CD4-positive, alpha-beta T cell treated with Interleukin-6 at 100 ng/mL for 8 hours (primary cell): ENCODE data around the gene VKORC1L1.
"Not testable (repeated sequence)": the region's sequence is repeated elsewhere in the genome, so short reads cannot be mapped to it uniquely, and the experiment has no call there.

Experiments
- DNase-seq: peaks from one replicate; pipeline ENCODE4 v3.0.0-alpha.2; 2020; ENCODE audit warnings: mixed read lengths, low spot score

VKORC1L1 gene

DNA sequence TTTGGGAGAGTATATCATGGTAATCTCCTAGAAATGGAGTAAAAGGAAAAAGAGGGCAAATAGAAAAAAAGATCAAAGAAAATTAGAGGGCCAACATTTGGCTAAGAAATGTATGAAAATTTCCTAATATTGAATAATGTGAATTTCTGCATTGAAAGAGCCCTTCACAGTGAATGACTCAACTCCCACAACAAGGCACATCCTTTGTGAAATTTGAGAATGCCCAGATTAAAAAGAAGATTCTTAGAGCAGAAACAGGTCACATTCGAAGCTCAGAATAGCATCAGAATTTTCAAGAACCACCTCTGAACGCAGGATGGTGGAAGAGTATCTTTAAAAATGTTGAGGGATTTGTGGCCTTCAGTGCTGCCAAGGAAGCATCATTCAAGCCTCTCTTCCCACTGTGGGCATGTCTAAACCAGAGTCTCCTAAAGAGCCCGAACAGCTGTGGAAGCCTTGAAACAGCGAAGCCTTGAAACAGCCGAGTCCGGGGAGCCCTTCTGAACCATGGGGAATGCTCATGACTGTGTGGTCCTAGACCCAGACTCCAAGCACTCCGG lies 65.5 kb downstream of the VKORC1L1 start:
- no peak for DNase-seq

DNA sequence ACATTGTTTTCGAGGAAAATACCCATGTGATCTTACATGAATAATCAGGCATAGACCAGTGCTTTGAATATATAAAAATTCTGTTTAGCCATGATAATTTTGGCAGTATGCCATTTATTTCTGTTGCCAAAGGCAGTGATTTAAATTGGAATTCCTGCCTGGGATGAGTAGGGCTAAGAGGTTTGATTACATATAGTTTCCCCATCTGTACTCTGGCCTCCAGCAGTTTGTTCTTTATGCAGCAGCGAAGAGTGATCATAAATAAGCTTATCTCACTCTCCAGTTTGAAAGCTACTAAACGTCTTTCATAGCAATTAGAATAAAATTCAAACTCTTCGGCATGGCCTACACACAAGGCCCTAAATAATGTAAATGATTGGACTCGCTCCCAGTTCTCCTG lies 72.9 kb downstream of the VKORC1L1 start:
- not testable (repeated sequence) for DNase-seq

DNA sequence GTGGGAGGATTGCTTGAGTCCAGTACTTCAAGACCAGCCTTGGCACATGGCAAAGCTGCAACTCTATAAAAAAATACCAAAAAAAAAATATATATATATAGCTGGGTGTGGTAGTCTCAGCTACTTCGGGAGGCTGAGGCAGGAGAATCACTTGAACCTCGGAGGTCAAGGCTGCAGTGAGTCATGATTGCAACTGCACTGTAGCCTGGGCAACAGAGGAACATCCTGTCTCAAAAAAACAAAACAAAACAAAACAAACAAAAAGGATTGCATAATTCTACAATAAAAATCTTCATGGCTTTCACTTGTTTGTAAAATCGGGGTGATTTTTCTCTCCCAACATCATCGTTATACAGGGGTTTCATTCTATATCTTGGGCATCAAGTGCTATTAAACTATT lies 74.0 kb downstream of the VKORC1L1 start:
- no peak for DNase-seq

DNA sequence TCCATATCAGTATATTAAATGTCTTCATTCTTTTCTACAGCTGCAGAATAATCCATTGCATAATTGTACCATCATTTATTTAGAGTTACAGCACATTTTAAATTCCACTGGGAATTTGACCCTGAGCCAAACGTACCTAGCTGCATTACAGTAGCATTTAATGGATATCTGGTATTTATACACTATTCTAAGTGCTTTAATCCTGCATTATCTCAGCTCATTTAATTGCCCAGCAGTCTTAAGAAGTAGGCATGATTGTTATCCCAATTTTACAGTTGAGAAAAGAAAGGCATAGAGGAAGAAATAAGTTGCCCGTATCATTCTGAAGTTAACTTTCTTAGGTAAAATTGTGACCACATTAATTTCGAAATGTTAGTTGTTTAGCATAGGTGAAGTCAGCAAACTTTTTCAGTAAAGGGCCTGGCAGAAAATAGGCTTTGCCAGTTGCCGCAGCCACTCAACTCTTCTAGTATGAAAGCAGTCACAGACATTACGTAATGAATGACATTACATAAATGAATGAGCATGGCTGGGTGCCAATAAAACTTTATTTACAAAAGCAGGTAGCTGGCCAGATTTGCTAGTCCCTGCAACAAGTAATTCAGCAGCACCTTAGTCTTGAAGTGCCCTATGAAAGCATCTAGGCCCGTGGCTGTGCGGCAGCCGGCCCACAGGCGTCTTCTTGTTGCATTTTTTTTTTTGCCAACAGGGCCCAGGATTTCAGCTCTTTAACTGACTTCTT lies 79.1 kb downstream of the VKORC1L1 start:
- DNase-seq: no peak

DNA sequence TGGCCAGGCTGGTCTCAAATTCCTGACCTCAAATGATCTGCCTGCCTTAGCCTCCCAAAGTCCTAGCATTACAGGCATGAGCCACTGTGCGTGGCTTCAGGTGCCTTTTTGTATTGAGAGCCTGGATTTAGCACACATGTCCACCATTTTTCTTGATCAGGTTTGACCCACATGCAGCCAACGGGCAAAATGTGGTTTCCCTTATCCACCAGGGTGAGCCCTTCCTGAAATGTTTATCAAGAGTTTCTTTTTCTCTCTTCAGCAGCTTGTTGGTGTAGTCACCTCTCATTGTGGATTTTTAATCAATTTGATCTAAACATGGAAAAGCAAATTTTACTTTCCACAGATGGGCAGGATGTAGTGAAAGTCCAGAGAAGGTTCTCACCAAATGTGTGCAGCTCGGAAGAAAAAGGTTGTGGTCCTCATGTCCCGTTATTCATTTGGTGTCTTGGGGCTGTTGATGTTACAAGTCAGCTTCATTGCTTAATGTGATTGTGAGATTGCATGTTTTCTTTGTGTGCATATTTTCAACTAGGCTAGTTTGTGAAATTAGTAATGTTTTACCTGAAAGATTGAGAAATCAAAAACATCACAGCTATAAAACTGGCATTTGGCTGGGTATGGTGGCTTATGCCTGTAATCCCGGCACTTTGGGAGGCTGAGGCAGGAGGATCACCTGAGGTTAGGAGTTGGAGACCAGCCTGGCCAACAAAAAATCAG lies 80.3 kb downstream of the VKORC1L1 start:
- DNase-seq: no peak

DNA sequence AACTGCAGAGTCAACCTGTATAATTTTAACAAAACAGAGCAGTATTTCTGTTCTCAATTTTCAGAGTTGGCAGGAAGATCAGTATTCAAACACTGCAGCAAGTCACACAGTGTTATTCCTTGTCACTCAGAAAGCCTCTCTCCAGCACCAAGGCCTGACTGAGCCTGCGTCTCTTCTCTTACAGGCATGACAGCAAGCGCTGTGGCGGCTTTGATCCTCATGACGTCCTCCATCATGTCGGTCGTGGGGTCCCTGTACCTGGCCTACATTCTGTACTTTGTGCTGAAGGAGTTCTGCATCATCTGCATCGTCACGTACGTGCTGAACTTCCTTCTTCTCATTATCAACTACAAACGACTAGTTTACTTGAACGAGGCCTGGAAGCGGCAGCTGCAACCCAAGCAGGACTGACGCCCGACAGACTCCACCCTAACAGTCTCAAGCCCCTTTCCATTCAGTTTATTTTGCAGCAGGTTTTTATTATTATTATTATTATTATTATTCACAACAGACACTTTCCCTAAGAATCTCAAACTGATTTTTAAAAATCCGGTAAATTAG lies 81.1 kb downstream of the VKORC1L1 start:
- DNase-seq: no peak

DNA sequence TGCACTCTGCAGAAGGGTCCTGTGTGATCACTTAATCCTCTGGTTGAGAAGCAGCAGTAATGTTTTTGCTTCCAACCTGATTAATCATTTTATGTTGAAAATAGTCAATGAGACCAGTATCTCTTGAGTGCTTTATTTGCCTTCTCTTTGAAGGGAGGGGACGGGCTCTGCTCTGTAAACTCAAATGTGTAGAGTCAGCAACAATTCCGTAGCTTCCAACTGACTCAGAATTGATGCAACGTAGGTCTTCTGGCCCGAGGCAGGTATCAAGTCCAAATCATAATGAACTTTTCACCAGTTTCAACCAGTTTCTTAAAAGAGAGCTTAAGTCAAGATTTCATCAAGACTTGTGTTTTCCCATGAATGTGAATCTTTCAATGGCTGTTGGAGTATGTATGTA lies 82.8 kb downstream of the VKORC1L1 start:
- DNase-seq: no peak

DNA sequence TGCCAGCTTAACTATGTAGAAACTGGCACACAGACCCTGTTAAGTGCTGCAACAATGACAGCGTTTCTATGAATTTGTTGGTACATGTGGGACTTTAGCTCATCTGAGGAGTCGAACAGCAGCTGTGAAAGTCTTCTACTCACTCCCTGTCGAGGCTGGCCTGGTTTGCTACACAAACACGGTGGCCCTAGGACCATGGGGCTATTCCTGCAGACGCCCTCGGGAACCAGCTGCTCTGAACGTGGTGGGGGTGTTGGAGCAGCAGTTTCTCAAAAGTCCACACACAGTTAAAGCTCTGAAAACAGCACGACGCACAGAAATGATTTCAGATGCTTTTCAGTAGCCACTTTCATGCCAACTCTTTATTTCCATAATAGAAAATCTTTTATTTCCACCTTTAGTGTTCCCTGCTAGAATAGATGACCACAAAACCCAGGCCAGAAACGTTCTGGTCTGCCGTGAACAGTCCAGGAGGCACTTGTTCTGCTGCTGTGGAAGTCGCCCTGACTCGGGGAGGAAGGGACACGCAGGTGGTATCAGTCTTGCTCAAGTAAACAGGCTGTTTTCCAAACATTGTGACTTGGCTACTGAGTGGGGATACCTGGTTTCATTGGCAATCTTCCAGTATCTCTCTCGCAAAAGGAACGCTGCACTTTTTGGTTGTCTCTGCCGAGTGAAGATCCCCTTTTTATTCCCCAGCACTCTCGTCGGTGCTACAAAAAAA lies 87.6 kb downstream of the VKORC1L1 start:
- no peak for DNase-seq

DNA sequence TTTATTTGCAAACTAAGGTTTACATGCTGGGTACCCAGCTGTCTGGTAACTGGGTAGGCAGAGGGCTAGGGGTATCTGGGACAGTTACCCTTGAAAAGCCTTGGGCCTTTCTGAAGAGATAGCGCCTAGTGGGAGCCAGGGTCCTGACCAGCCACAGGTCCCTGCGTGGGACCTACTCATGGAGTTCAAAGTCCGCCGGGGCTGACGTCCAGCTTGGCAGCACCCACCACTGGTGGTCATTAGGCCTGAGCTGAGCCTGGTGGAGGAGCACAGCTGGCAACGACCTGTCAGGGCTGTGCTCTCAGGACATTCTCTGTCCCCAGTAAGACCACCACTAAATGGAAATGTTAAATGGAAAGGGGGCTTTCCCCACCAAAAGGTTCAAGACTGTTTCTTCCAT lies 89.2 kb downstream of the VKORC1L1 start:
- no peak for DNase-seq

DNA sequence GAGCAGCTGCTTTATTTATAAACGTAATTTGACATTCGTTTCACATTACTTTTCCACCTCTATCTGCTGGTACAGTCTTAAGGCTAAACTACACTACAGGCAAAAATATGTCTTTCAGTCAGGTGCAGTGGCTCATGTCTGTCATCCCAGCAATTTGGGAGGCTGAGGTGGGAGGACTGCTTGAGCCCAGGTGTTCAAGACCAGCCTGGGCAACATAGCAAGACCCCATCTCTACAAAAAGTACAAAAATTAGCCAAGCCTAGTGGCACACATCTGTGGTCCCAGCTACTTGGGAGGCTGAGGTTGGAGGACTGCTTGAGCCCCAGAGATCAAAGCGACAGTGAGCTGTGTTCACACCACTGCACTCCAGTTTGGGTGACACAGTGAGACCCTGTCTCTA lies 91.8 kb downstream of the VKORC1L1 start:
- not testable (repeated sequence) for DNase-seq

DNA sequence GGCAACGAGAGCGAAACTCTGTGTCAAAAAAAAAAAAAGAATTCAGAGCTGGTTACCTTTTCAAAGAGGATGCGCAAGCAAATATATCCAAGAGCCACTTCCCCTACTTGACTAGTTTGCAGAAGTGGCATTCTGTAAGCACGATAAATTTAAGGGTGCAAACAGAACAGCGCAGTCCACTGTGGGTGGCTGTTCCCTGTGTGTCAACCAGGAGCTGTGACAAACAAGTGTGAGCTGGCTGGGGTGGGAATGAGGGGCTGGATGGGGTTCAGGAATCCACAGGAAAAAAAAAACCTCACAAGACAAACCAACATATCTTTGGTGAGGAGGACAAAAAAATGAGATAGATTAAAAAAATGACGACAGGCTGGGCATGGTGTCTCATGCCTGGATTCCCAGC lies 93.3 kb downstream of the VKORC1L1 start:
- DNase-seq: no peak

DNA sequence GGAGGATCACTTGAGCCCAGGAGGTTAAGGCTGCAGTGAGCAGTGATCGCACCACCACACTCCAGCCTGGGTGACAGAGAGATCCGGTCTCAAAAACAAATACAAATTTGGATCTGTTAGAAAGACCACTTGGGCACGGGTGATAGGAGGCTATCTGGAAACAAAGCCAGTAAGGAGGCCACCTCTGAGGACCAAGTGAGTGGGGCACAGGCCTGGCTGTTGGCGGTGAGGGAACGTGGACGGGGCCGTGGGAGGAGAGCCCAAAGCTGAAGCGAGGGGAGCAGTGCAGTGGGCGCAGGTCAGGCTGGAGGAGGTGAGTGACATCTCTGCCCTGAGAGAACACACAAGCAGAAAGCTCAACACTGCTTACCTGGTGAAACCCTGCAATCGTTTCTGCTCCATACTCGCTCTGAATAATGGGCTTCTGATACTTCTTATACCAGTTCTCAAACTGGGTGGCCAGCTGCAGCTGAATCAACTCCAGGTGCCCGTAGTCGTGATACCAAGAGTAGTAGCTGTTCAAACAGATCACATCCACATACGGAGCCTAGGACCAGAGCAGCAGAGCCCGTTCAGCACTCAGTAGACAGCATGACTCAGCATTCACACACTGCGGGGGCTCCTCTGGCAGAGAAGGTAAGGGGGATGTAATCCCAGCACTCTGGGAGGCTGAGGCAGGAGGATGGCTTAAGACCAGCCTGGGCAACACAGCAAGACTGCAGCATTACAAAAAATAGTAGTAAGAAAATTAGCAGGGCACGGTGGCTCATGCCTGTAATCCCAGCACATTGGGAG lies 94.7 kb downstream of the VKORC1L1 start:
- no peak for DNase-seq

DNA sequence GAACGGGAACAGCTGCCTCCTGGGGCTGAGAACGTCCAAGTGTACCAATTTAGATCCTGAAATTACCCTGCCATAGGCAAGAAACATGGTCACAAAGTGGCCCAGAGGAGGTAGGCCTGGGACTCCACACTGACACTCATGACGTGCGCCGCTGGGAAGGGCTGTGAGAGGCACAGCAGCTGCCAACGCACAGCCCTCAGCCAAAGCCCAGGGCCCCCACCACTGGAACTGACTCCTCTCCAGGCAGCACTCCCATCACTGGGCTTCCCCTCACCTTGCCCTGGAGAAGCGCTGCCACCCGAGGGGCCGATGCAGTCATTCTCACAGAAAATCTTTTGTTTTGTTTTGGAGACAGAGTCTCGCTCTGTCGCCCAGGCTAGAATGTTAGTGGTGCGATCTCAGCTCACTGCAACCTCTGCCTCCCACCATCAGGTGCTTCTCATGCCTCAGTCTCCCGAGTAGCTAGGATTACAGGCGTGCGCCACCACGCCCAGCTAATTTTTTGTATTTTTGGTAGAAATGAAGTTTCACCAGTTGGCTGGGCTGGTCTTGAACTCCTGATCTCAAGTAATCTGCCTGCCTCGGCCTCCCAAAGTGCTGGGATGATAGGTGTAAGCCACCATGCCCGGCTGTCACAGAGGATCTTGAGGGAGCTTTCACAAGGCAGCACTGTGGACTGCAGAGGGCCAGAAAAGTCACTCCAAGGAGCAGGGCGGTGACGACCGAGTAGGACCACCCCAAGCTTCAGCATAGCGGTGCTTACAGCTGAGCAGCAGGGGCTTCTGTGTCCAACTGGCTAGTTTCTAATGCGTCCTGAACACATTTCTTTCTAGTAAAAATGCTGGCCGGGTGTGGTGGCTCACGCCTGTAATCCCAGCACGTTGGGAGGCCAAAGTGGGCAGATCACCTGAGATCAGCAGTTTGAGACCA lies 95.6 kb downstream of the VKORC1L1 start:
- no peak for DNase-seq

DNA sequence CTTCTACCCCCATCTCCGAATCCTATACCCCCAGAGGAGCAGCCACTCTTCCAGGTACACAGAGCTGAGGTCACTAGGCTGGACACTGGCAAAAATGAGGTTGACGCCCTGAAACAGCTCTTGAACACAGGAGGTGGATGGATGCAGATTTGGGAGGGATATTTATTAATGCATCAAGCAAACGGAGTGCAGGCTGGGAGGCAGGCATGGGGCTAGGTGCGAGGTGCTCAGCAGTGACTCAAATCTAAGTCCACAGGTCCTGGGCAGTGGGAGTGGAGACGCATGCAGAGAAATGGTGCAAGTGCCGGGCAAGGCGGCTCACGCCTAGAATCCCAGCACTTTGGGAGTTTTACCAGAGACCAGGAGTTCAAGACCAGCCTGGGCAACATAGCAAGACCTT lies 98.1 kb downstream of the VKORC1L1 start:
- DNase-seq: no peak

DNA sequence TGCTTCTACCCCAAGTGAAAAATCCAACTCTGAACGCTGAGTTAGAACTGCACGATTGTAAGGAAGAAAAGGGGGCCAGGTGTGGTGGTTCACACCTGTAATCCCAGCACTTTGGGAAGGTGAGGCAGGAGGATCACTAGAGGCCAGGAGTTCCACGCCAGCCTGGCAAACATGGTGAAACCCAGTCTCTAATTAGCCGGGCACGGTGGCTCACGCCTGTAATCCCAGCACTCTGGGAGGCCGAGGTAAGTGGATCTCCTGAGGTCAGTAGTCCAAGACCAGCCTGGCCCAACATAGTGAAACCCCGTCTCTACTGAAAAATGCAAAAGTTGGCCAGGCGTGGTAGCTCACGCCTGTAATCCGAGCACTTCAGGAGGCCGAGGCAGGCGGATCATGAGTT lies 100.1 kb downstream of the VKORC1L1 start:
- no peak for DNase-seq

DNA sequence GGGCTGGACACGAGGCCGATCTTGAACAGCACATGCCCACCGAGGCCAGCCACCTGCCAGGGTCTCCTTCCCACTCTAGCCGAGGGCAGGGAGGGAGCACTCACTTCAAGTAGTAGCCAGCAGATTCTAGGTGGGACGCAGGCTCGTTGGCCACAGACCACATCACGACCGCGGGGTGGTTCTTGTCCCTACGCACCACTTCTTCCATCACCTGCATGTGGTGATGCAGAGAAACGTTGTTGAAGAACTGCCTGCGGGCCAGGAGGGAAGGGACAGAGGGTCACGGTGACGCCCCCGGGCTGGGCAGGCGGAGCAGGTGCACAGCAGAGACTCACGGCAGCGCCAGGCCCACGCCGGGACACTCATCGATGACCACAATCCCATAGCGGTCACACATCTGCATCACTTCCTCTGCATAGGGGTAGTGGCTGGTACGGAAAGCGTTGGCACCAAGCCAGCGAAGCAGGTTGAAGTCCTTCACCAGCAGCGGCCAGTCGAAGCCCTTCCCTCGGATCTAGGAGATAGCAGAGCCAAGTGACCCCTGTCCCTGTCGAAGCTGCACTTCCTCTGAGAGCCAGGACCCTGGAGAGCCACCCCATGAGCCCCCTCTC lies 101.4 kb downstream of the VKORC1L1 start:
- DNase-seq: no peak

DNA sequence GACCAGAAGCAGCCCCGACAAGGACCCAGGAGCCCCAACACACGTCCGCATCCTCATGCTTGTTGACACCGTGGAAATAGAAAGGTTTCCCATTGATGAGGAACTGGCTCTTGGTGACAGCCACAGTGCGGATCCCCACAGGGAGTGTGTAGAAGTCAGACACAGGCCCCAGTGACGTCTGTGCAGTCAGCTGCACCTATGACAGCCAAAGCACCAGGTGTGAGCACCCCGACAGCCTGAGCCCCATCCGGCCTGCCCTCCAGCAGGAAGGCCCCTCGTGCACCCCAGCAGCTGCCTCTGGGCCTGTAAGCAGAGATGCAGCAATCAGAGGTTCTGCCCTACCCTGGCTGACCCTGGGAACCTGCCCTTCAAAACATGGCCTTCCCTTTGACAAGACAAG lies 102.0 kb downstream of the VKORC1L1 start:
- no peak for DNase-seq

DNA sequence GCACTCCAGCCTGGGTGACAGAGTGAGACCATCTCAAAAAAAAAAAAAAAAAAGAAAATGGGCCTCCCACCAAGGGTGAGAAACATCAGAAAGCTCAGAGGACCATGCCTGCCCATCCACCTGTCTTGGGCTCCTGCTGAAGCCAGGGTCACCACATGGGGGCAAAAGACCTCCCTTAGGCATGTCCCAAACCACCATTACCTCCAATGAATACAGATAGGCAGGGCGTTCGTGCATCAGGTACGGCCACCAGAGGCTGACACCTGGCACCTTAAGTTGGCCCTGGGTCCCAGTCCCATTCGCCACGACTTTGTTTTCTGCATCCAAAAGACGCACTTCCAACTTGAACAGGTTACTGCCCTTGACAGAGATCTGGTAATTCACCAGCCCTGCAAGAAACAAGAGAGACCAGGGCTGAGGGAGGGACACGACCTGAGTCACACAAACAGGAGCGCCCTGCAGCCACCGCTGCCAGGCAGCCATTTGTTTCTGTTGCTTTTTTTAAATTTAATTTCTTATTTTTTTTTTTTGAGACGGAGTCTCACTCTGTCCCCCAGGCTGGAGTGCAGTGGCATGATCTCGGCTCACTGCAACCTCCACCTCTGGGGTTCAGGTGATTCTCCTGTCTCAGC lies 103.1 kb downstream of the VKORC1L1 start:
- DNase-seq: no peak

DNA sequence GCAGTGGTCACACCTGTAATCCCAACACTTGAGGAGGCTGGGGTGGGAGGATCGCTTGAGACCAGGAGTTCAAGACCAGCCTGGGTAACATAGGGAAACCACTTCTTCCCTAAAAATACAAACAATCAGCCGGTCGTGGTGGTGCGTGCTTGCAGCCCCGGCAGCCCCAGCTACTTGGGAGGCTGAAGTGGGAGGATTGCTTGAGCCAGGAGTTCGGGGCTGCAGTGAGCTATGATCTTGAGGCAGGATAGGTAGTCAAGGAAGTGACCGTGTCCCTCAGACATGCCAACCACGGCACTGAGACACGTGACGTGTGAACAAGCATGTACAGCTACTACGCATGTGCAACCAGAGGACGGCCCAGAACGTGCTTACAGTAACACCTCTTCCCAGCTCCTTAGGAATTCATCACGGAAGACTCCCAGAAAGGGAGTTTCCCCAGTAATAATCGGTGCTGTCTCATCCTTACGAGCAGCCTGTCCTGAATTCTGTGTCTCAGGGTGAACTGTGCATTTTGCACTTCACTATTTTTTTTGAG lies 103.9 kb downstream of the VKORC1L1 start:
- DNase-seq: no peak
